Gastrocnemius medialis (tissue), 4 donors: ENCODE data around the gene CDK4.

Experiments
- CTCF ChIP-seq, 5 experiments: fragments of 450-650 bp in 3 of 5; fragments of 200-600 bp in 2 of 5; sonication (generic) in 2 of 5; IDR thresholded peaks in 4 of 5; conservative IDR thresholded peaks in 1 of 5; 1 replicate in 4 of 5; 2 replicates in 1 of 5; pipeline ENCODE4 v1.5.1; 2016 to 2019; ENCODE audit warnings: antibody characterized with exemption in 5 of 5, mild to moderate bottlenecking in 3 of 5, moderate library complexity in 3 of 5
- POLR2A ChIP-seq, 2 donors: fragments of 450-650 bp; IDR thresholded peaks; one replicate each; pipeline ENCODE4 v1.6.1; 2017; ENCODE audit warnings: antibody characterized with exemption in 2 of 2, mild to moderate bottlenecking in 2 of 2, moderate library complexity in 2 of 2

GRCh38 chr12:57800965-57801364 lies 48.9 kb upstream of the CDK4 start:
- TF ChIP-seq CTCF (IDR thresholded peaks at IDR 0.05 in 4 of 5, conservative IDR thresholded peaks at IDR 0.05 in 1 of 5): no peak
- no peak for TF ChIP-seq POLR2A (IDR thresholded peaks at IDR 0.05)
